K562 (cell line): ENCODE results near the gene ECT2. TPM values are rescaled to one million over a fixed set of nuclear protein-coding genes. Genes with fewer than 3 reads are reported as not detected.
A peak's percentile ranks its signal among the peaks of the same experiment; 100 is the strongest.

Source experiments
- DMBX1 ChIP-seq: fragments of 250-450 bp; sonication (Bioruptor Pico); IDR thresholded peaks from 2 replicates; pipeline ENCODE4 v1.8.0; 2022; ENCODE audit warnings: inconsistent platforms, mild to moderate bottlenecking, moderate library complexity, borderline replicate concordance
- L3MBTL2 ChIP-seq: fragments of 450-650 bp; IDR thresholded peaks from 2 replicates; pipeline ENCODE4 v1.6.1; 2016; ENCODE audit warnings: mild to moderate bottlenecking, moderate library complexity
- MYBL2 ChIP-seq, 2 experiments: fragments of 450-650 bp in 1 of 2; sonication (generic) in 1 of 2; formaldehyde crosslinking in 1 of 2; IDR thresholded peaks; 2 replicates each; pipeline versions ENCODE4 v1.6.1 to v1.8.1; 2017 to 2022; ENCODE audit warnings: borderline replicate concordance in 1 of 2, inconsistent platforms in 1 of 2, low read depth in 1 of 2, mild to moderate bottlenecking in 1 of 2, missing genetic modification reagents in 1 of 2, moderate library complexity in 1 of 2
- NR2C1 ChIP-seq, 2 experiments: fragments of 450-650 bp; IDR thresholded peaks; 2 replicates each; pipeline ENCODE4 v1.6.1; 2017; ENCODE audit warnings: mild to moderate bottlenecking in 2 of 2, antibody characterized with exemption in 1 of 2, inconsistent platforms in 1 of 2, missing compliant biosample characterization in 1 of 2, missing genetic modification characterization in 1 of 2
- NUFIP1 ChIP-seq: fragments of 450-650 bp; IDR thresholded peaks from 2 replicates; pipeline ENCODE4 v1.6.1; 2018; ENCODE audit not compliant: partially characterized antibody
- PBX2 ChIP-seq, 2 experiments: IDR thresholded peaks in 1 of 2; conservative IDR thresholded peaks in 1 of 2; 2 replicates each; pipeline ENCODE4 v1.6.1; 2016; ENCODE audit warnings: low read depth in 2 of 2, mild to moderate bottlenecking in 1 of 2, missing compliant biosample characterization in 1 of 2, missing genetic modification characterization in 1 of 2, moderate library complexity in 1 of 2
- SPI1 ChIP-seq: IDR thresholded peaks from 2 replicates; pipeline ENCODE4 v1.6.1; 2011; ENCODE audit warnings: low read depth, low read length, control low read depth, borderline replicate concordance
- ZBTB40 ChIP-seq, 2 experiments: fragments of 450-650 bp in 1 of 2; sonication (generic) in 1 of 2; formaldehyde crosslinking in 1 of 2; IDR thresholded peaks; 2 replicates each; pipeline versions ENCODE4 v1.7.1 to v1.9.0; 2016 to 2022; ENCODE audit warnings: inconsistent platforms in 1 of 2, mild to moderate bottlenecking in 1 of 2, missing genetic modification reagents in 1 of 2
- ZNF395 ChIP-seq: fragments of 200-800 bp; sonication (Bioruptor generic); IDR thresholded peaks from 2 replicates; pipeline ENCODE4 v1.6.1; 2017; ENCODE audit warnings: missing genetic modification characterization, missing compliant biosample characterization
- ZNF766 ChIP-seq: fragments of 200-800 bp; sonication (Bioruptor generic); conservative IDR thresholded peaks from 2 replicates; pipeline ENCODE4 v1.6.1; 2016; ENCODE audit warnings: missing genetic modification characterization, missing compliant biosample characterization
- polyA plus RNA-seq, 8 experiments: library from polyadenylated mRNA; depleted of rRNA in 4 of 8; stranded (reverse) in 5 of 8; unstranded in 3 of 8; fragments of >200 nt; fragmentation: Nextera tagmentation in 2 of 8; fragmentation: Illumina TruSeq in 1 of 8; extraction: Ambion mirVana in 2 of 8; extraction: Trizol in 1 of 8; gene quantifications; 2 replicates each; pipeline versions ENCODE4 v1.2.1 to v1.2.3, GENCODE V29; 2011 to 2014; ENCODE audit warnings: inconsistent platforms in 1 of 8, missing spikeins in 1 of 8
- total RNA-seq, 7 experiments: library from RNA; depleted of rRNA in 6 of 7; stranded (reverse); fragments of >200 nt in 6 of 7; fragmentation: Illumina TruSeq in 2 of 7; extraction: Trizol in 2 of 7; gene quantifications; 2 replicates each; pipeline versions ENCODE4 v1.2.1 to v1.2.3, GENCODE V29; 2011 to 2021; ENCODE audit warnings: low replicate concordance in 1 of 7

The ECT2 gene
- total and polyA plus RNA-seq, 9 of the 15 experiments (the other 6 are each of a cell fraction or from before 2014, with no cell fraction given) = 19.0 to 53.0 (median 36.5) TPM

GRCh38 chr3:172846103-172846561 lies 95.6 kb downstream of the ECT2 start (continued):
- peak; percentile 53; the same call in 1 of the 2 replicates for TF ChIP-seq ZBTB40 (IDR thresholded peaks at IDR 0.05)
- no peak for TF ChIP-seq ZBTB40 (CRISPR knock-in tag; IDR thresholded peaks at IDR 0.05)
- peak; percentile 62 for TF ChIP-seq ZNF766 (CRISPR knock-in tag)
- peak; percentile 84 for TF ChIP-seq SPI1
- peak; percentile 88 for TF ChIP-seq NR2C1 (IDR thresholded peaks at IDR 0.05)
- TF ChIP-seq NR2C1 (tag; IDR thresholded peaks at IDR 0.05) = peak; percentile 93
- no peak for TF ChIP-seq NUFIP1
- TF ChIP-seq PBX2 (CRISPR knock-in tag; IDR thresholded peaks at IDR 0.05; ENCODE audit: low read depth) = no peak
- TF ChIP-seq PBX2 (tag; conservative IDR thresholded peaks at IDR 0.05; ENCODE audit: low read depth) = no peak
- peak; percentile 46; the same call in 1 of the 2 replicates for TF ChIP-seq DMBX1 (CRISPR knock-in tag)
- TF ChIP-seq MYBL2 (IDR thresholded peaks at IDR 0.05; ENCODE audit: low read depth) = peak; percentile 45; the same call in 1 of the 2 replicates
- TF ChIP-seq MYBL2 (CRISPR knock-in tag; IDR thresholded peaks at IDR 0.05; ENCODE audit: borderline replicate concordance) = no peak
- TF ChIP-seq L3MBTL2 = peak; percentile 39; the same call in 1 of the 2 replicates
- TF ChIP-seq ZNF395 = no peak
